ENCODE results near the gene ACBD3.

GRCh38 chr1:226207048-226207447, 20.5 kb upstream of the ACBD3 start:
- TF ChIP-seq POLR2A (IDR thresholded peaks at IDR 0.05; ENCODE audit: low read depth) (no peak), CTCF (IDR thresholded peaks at IDR 0.05) (no peak)
